Measurements from ENCODE around the gene ATP2C1. TPM values are rescaled to one million over a fixed set of nuclear protein-coding genes. Genes with fewer than 3 reads are reported as not detected.
"Not testable (repeated sequence)": the region's sequence is repeated elsewhere in the genome, so short reads cannot be mapped to it uniquely, and the experiment has no call there.

The ATP2C1 gene
- total and polyA plus RNA-seq, 2 donors (not counting 1 experiment from before 2014, with no cell fraction given): 23.9 to 59.2 TPM

DNA sequence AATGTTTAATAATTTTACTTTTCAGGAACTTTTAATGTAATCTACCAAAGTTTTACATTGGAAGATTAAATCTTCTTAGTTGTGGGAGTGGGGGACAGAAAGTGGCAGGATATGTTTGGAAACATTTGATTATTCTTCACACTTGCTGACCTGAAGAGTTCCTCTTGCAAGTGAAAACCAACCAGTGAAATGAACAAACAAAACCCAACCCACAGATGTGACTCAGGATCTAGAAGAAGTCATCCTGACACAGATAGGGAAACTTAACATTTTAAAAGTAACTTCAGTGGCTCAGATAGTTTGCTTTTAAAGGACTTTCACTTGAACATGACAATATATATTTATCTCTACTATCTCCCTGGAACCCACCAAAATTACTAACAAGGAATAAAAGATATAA lies 77.3 kb downstream of the ATP2C1 start:
- no peaks in the 10 kb centered on the region for H3K27me3 Mint-ChIP-seq
- intact Hi-C loops (cut with micrococcal nuclease): no loop called here
- no peak overlapping the region for H3K4me3 Mint-ChIP-seq
- Histone ChIP-seq H3K79me2 (ENCODE audit: control insufficient read depth, insufficient read depth, low read length) (no peaks in the 10 kb centered on the region), H2AFZ (ENCODE audit: insufficient read depth, low read depth, low read length, poor library complexity, severe bottlenecking) (no peak overlapping the region), H3K27me3 (replicated peaks in 1 of 4; ENCODE audit: control extremely low read depth in 1 of 4, control insufficient read depth in 3 of 4, insufficient read depth in 4 of 4, low read length in 3 of 4) (no peaks in the 10 kb centered on the region), H3K9me3 (ENCODE audit: control extremely low read depth in 1 of 3, control insufficient read depth in 2 of 3, insufficient read depth in 1 of 3, low read length in 2 of 3) (peaks cover 0 to 5% (median 0%) of the 10 kb centered on the region in 3 donors), H3K4me1 (ENCODE audit: control insufficient read depth in 2 of 2, insufficient read depth in 2 of 2, low read length in 2 of 2) (no peaks in the 10 kb centered on the region), H3K36me3 (replicated peaks in 1 of 2; ENCODE audit: control extremely low read depth in 1 of 2, control insufficient read depth in 1 of 2, extremely low read depth in 1 of 2, insufficient read depth in 2 of 2, low read length in 1 of 2) (peaks cover 0 to 37% of the 10 kb centered on the region in 2 experiments), H3K9ac (ENCODE audit: low read length) (no peak overlapping the region), H3K27ac (ENCODE audit: low read length in 2 of 2) (no peak overlapping the region), H3K4me3 (ENCODE audit: control extremely low read depth in 1 of 5, extremely low read depth in 1 of 5, insufficient read depth in 1 of 5, low read depth in 2 of 5, low read length in 4 of 5) (no peak overlapping the region), H3K4me2 (replicated peaks; ENCODE audit: low read depth, low read length, poor library complexity, severe bottlenecking) (no peak overlapping the region), H4K20me1 (ENCODE audit: control insufficient read depth, insufficient read depth, low read length, poor library complexity, severe bottlenecking) (no peaks in the 10 kb centered on the region)
- DNase-seq (no peak), ATAC-seq (ENCODE audit: low read depth) (no peak)
- no peaks in the 10 kb centered on the region for H3K9me3 Mint-ChIP-seq (ENCODE audit: insufficient read depth)
- H3K27ac Mint-ChIP-seq: no peak overlapping the region
- POLR2A ChIA-PET: no interaction called here
- H3K4me1 Mint-ChIP-seq: no peaks in the 10 kb centered on the region
- CTCF ChIA-PET: no interaction called here
- TF ChIP-seq EZH2 (IDR thresholded peaks at IDR 0.05; ENCODE audit: borderline replicate concordance, insufficient read depth, low read depth, low read length, poor library complexity, severe bottlenecking): no peak
- TF ChIP-seq, protein P1, sequence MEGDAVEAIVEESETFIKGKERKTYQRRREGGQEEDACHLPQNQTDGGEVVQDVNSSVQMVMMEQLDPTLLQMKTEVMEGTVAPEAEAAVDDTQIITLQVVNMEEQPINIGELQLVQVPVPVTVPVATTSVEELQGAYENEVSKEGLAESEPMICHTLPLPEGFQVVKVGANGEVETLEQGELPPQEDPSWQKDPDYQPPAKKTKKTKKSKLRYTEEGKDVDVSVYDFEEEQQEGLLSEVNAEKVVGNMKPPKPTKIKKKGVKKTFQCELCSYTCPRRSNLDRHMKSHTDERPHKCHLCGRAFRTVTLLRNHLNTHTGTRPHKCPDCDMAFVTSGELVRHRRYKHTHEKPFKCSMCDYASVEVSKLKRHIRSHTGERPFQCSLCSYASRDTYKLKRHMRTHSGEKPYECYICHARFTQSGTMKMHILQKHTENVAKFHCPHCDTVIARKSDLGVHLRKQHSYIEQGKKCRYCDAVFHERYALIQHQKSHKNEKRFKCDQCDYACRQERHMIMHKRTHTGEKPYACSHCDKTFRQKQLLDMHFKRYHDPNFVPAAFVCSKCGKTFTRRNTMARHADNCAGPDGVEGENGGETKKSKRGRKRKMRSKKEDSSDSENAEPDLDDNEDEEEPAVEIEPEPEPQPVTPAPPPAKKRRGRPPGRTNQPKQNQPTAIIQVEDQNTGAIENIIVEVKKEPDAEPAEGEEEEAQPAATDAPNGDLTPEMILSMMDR (IDR thresholded peaks at IDR 0.05): no peak

DNA sequence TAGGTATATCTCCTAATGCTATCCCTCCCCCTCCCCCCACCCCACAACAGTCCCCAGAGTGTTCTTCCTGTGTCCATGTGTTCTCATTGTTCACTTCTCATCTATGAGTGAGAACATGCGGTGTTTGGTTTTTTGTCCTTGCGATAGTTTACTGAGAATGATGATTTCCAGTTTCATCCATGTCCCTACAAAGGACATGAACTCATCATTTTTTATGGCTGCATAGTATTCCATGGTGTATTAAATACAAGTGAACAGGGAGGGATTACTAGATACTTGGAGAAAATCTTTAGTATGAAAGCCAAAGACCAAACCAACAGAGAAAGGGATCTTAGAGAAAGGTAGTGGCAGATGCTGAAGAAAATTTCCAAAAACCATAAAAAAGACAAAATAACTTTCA lies 78.7 kb downstream of the ATP2C1 start:
- intact Hi-C loops (cut with micrococcal nuclease); H3K4me3 ChIP-seq (ENCODE audit: control extremely low read depth in 1 of 5, extremely low read depth in 1 of 5, insufficient read depth in 1 of 5, low read depth in 2 of 5, low read length in 4 of 5); POLR2A ChIA-PET; CTCF ChIA-PET; H3K4me2 ChIP-seq (replicated peaks; ENCODE audit: low read depth, low read length, poor library complexity, severe bottlenecking); H3K4me1 Mint-ChIP-seq; H3K4me1 ChIP-seq (ENCODE audit: control insufficient read depth in 2 of 2, insufficient read depth in 2 of 2, low read length in 2 of 2); H3K4me3 Mint-ChIP-seq; H3K27me3 ChIP-seq (replicated peaks in 1 of 4; ENCODE audit: control extremely low read depth in 1 of 4, control insufficient read depth in 3 of 4, insufficient read depth in 4 of 4, low read length in 3 of 4); H4K20me1 ChIP-seq (ENCODE audit: control insufficient read depth, insufficient read depth, low read length, poor library complexity, severe bottlenecking); H3K9ac ChIP-seq (ENCODE audit: low read length); H3K27ac ChIP-seq (ENCODE audit: low read length in 2 of 2); DNase-seq; ATAC-seq (ENCODE audit: low read depth); H3K79me2 ChIP-seq (ENCODE audit: control insufficient read depth, insufficient read depth, low read length); H3K9me3 Mint-ChIP-seq (ENCODE audit: insufficient read depth); H3K27ac Mint-ChIP-seq; H3K27me3 Mint-ChIP-seq; H2AFZ ChIP-seq (ENCODE audit: insufficient read depth, low read depth, low read length, poor library complexity, severe bottlenecking); H3K9me3 ChIP-seq (ENCODE audit: control extremely low read depth in 1 of 3, control insufficient read depth in 2 of 3, insufficient read depth in 1 of 3, low read length in 2 of 3): not testable (repeated sequence)
- peaks cover 0 to 40% of the 10 kb centered on the region in 2 experiments for H3K36me3 ChIP-seq (replicated peaks in 1 of 2; ENCODE audit: control extremely low read depth in 1 of 2, control insufficient read depth in 1 of 2, extremely low read depth in 1 of 2, insufficient read depth in 2 of 2, low read length in 1 of 2)
- no CpG with 5 or more reads among the region's 2 CpGs for WGBS (ENCODE audit: insufficient coverage)

Measured in B cell (primary cell).